Naive thymus-derived CD8-positive, alpha-beta T cell (primary cell): Measurements from ENCODE around the gene G6PD. TPM values are rescaled to one million over a fixed set of nuclear protein-coding genes. Genes with fewer than 3 reads are reported as not detected.
"Not testable (repeated sequence)": the region's sequence is repeated elsewhere in the genome, so short reads cannot be mapped to it uniquely, and the experiment has no call there.

Source experiments
- ATAC-seq, 2 donors: fragments of 150-1000 bp; cut with Tn5 transposase in 1 of 2; sonication (Bioruptor Pico), chemical (Tn5 transposase) in 1 of 2; 1 replicate in 1 of 2; 2 replicates in 1 of 2; pipeline ENCODE4 v1.10.0; 2021; ENCODE audit warnings: mild to moderate bottlenecking in 2 of 2, moderate library complexity in 2 of 2
- POLR2A ChIA-PET: fragments of 350-600 bp; sonication (Branson Sonifier 250); formaldehyde crosslinking; loops from one replicate; lab custom pipeline; 2021; ENCODE audit warnings: antibody characterized with exemption; lab: Charles Lee
- DNase-seq, 10 donors: peaks; one replicate each; pipeline versions ENCODE4 v3.0.0 to v3.0.0-alpha.2; 2020 to 2022
- H3K27ac Mint-ChIP-seq, 10 donors: one replicate each; pipeline ENCODE4 v1.8.0; 2020 to 2022; ENCODE audit warnings: mild to moderate bottlenecking in 10 of 10, mixed read lengths in 10 of 10, moderate library complexity in 4 of 10, inconsistent platforms in 1 of 10
- H3K27me3 Mint-ChIP-seq, 5 donors: one replicate each; pipeline ENCODE4 v1.8.0; 2021 to 2022; ENCODE audit warnings: mixed read lengths in 5 of 5
- H3K36me3 Mint-ChIP-seq, 3 donors: one replicate each; pipeline ENCODE4 v1.8.0; 2020 to 2022; ENCODE audit warnings: mixed read lengths in 3 of 3, mild to moderate bottlenecking in 2 of 3, inconsistent platforms in 1 of 3
- H3K4me1 Mint-ChIP-seq, 4 donors: one replicate each; pipeline ENCODE4 v1.8.0; 2021 to 2022; ENCODE audit warnings: mixed read lengths in 4 of 4
- H3K4me3 Mint-ChIP-seq, 10 donors: one replicate each; pipeline ENCODE4 v1.8.0; 2020 to 2022; ENCODE audit warnings: mild to moderate bottlenecking in 10 of 10, mixed read lengths in 10 of 10, moderate library complexity in 6 of 10, inconsistent platforms in 1 of 10
- H3K9me3 Mint-ChIP-seq, 9 donors: one replicate each; pipeline ENCODE4 v1.8.0; 2020 to 2022; ENCODE audit warnings: mixed read lengths in 9 of 9, mild to moderate bottlenecking in 3 of 9, inconsistent platforms in 1 of 9, moderate library complexity in 1 of 9
- polyA plus RNA-seq, 3 donors: library from polyadenylated mRNA; unstranded; fragments of 300-500 nt; fragmentation: Illumina TruSeq; gene quantifications; one replicate each; pipeline ENCODE4 v1.2.3, GENCODE V29; 2021
- total RNA-seq, 8 experiments: library from RNA in 2 of 8; stranded (reverse) in 2 of 8; gene quantifications; one replicate each; pipeline ENCODE4 v1.2.3 and lab custom pipeline; 2021 to 2026

Gene G6PD
- total and polyA plus RNA-seq, 5 experiments from 2014 or later: 6.9 to 59.4 (median 7.9) TPM

- Mint-ChIP-seq H3K9me3 (peaks cover 0 to 2% (median 0%) of the 10 kb centered on the region in 9 donors), H3K27me3 (no peaks in the 10 kb centered on the region), H3K4me3 (no peak overlapping the region), H3K36me3 (peaks cover 0 to 24% (median 3%) of the 10 kb centered on the region in 3 donors), H3K27ac (peak overlapping the region in 3 of 10 donors; percentile 12 to 58 (median 51)), H3K4me1 (peaks cover 10 to 26% (median 23%) of the 10 kb centered on the region in 4 donors)
- POLR2A ChIA-PET: interaction anchor here (1.2 kb wide), 1 partner anchor 22 kb away, joined by 3 read pairs; no protein-coding TSS in a partner anchor
- ATAC-seq: no peak
- no peak for DNase-seq
Measured at GRCh38 chrX:154509455-154509854, 37.2 kb downstream of the G6PD start.

DNA sequence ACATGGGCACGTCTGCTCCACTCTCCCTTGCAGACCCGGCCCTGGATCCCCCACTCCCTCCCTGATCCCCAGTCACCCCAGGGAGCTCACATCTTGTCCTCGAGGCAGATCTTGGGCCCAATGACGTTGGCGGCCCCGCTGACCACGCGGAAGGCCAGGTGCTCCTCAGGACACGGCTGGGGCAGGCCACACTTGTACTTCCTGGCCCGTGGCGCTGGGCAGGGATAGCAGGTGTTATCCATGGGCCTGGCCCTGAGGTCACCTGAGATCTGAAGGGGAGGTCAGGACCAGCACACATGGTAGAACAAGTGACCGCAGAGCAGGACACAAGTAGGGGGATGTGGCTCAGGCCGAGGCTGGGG is 38.3 kb downstream of the G6PD start:
- H3K4me1 Mint-ChIP-seq: peaks cover 5 to 18% (median 16%) of the 10 kb centered on the region in 4 donors
- peak overlapping the region in 2 of 10 donors; percentile 39 to 62 for H3K27ac Mint-ChIP-seq
- POLR2A ChIA-PET: interaction anchor here (0.8 kb wide), 1 partner anchor 11 kb away, joined by 3 read pairs; no protein-coding TSS in a partner anchor

DNA sequence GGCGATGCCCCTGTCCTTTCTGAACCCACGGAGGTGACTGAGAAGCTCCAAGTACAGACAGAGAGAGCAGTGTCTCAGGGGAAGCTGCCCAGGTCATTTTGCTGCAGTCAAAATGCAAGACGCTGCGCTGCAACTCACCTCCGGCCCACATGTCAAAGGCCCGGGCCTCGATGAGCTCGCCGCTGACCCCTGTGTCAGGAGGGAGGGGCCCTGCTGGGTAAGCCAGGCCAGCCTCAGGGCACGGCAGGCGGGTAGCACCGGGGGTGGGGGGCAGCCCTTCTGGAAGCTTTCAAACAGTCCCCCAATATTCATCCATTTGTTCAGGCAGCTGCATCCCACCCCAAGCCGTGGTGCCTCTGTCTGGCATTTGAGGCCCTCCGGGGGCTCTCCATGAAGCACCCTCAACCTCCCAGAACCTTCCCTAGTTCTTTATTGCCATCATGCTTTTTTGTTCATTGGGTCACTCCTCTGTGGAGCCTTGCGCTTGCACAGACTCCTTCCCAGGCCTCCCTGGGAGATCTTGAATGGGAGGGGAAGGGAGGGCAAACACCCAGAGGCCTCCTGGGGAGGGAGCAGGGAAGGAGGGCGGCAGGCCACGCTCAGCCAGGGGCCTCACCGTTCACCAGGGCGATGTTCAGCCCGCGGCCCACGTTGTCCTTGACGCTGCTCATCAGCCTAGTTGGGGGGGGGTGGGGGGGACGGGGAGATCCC is 38.8 kb downstream of the G6PD start:
- no peak for ATAC-seq
- Mint-ChIP-seq H3K27ac (no peak overlapping the region), H3K27me3 (no peaks in the 10 kb centered on the region), H3K4me3 (no peak overlapping the region), H3K36me3 (peaks cover 0 to 23% (median 3%) of the 10 kb centered on the region in 3 donors), H3K4me1 (peaks cover 5 to 18% (median 16%) of the 10 kb centered on the region in 4 donors), H3K9me3 (peaks cover 0 to 2% (median 0%) of the 10 kb centered on the region in 9 donors)
- POLR2A ChIA-PET: interaction anchor here (0.8 kb wide), 1 partner anchor 10 kb away, joined by 3 read pairs; no protein-coding TSS in a partner anchor
- DNase-seq: no peak

More for the DNA sequence above, 38.3 kb downstream of the G6PD start:
- Mint-ChIP-seq H3K4me3 (no peak overlapping the region), H3K27me3 (no peaks in the 10 kb centered on the region), H3K9me3 (peaks cover 0 to 2% (median 0%) of the 10 kb centered on the region in 9 donors), H3K36me3 (peaks cover 0 to 23% (median 3%) of the 10 kb centered on the region in 3 donors)
- no peak for ATAC-seq
- DNase-seq: no peak

- H3K27me3 Mint-ChIP-seq: no peaks in the 10 kb centered on the region
- DNase-seq: no peak
- no peak overlapping the region for H3K4me3 Mint-ChIP-seq
- peaks cover 0 to 2% (median 0%) of the 10 kb centered on the region in 9 donors for H3K9me3 Mint-ChIP-seq
- peak overlapping the region in 1 of 10 donors; percentile 34 for H3K27ac Mint-ChIP-seq
- POLR2A ChIA-PET: no interaction called here
- ATAC-seq: no peak
- H3K36me3 Mint-ChIP-seq: peaks cover 0 to 23% (median 3%) of the 10 kb centered on the region in 3 donors
- H3K4me1 Mint-ChIP-seq: peaks cover 5 to 12% (median 10%) of the 10 kb centered on the region in 4 donors
Measured at GRCh38 chrX:154506483-154507332, 39.9 kb downstream of the G6PD start.

DNA sequence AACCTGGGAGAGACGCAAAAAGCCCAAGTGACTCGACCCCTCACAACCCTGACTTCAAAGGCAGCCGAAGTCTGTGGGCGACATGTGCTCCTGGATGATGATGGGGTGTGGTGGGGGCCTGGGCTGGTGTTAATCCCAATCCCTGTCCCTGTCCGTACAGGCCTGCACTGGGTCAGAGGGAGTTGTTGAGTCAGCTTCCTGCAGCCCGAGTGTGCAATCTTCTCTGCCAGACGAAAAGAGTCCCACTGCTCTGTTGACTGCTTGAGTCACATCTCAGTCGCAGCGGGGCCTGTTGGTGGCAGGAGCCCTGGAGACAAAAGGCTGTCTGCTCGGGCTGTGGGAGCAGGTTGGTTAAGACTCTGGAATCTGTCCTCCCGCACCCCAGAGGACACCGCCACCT is 40.9 kb downstream of the G6PD start:
- peaks cover 0 to 2% (median 0%) of the 10 kb centered on the region in 9 donors for H3K9me3 Mint-ChIP-seq
- POLR2A ChIA-PET: no interaction called here
- no peak for DNase-seq
- ATAC-seq: no peak
- peak overlapping the region in 1 of 10 donors; percentile 43 for H3K27ac Mint-ChIP-seq
- H3K4me1 Mint-ChIP-seq: peaks cover under 1 to 2% (median 1%) of the 10 kb centered on the region in 4 donors
- no peak overlapping the region for H3K4me3 Mint-ChIP-seq
- H3K36me3 Mint-ChIP-seq: peaks cover 0 to 23% (median 3%) of the 10 kb centered on the region in 3 donors
- no peaks in the 10 kb centered on the region for H3K27me3 Mint-ChIP-seq

- Mint-ChIP-seq H3K27ac (no peak overlapping the region), H3K4me1 (no peaks in the 10 kb centered on the region), H3K9me3 (no peaks in the 10 kb centered on the region), H3K27me3 (no peaks in the 10 kb centered on the region), H3K4me3 (no peak overlapping the region), H3K36me3 (peaks cover 0 to 15% (median 0%) of the 10 kb centered on the region in 3 donors)
- ATAC-seq (no peak), DNase-seq (no peak)
- POLR2A ChIA-PET: interaction anchor here (0.7 to 3.1 kb wide), 4 partner anchors 11 to 819 kb away, joined by 3 to 14 read pairs (median 6); partner anchors contain the start of genes FAM3A and SLC10A3
Measured at GRCh38 chrX:154502989-154503388, 43.7 kb downstream of the G6PD start.

- no peaks in the 10 kb centered on the region for H3K4me1 Mint-ChIP-seq
- POLR2A ChIA-PET: interaction anchor here (0.6 to 3.1 kb wide), 5 partner anchors 12 to 818 kb away, joined by 4 to 14 read pairs (median 5); partner anchors contain the start of genes FAM3A and SLC10A3
Measured at GRCh38 chrX:154502098-154502497, 44.5 kb downstream of the G6PD start.

DNA sequence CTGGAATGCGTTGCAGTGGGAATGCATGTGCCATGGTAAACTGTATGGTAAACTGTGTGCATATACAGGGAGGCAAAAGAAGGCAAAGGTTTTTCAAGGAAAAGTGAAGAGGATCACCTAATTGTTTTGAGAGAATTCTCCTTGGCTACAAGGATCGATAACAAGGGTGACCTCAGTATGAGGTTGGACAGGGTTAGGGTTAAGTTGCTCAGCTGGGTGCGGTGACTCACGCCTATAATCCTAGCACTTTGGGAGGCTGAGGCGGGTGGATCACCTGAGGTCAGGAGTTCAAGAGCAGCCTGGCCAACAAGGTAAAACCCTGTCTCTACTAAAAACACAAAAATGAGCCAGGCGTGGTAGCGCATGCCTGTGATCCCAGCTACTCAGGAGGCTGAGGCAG is 45.2 kb downstream of the G6PD start:
- not testable (repeated sequence) for H3K27me3 Mint-ChIP-seq, H3K4me3 Mint-ChIP-seq, H3K4me1 Mint-ChIP-seq, DNase-seq, H3K9me3 Mint-ChIP-seq, H3K27ac Mint-ChIP-seq, ATAC-seq
- peaks cover 0 to 12% (median 0%) of the 10 kb centered on the region in 3 donors for H3K36me3 Mint-ChIP-seq
- POLR2A ChIA-PET: interaction anchor here (0.9 to 3.1 kb wide), 2 partner anchors 13 to 14 kb away, joined by 3 to 14 read pairs; partner anchors contain the start of gene FAM3A

More at GRCh38 chrX:154502098-154502497, 44.5 kb downstream of the G6PD start:
- H3K36me3 Mint-ChIP-seq: peaks cover 0 to 15% (median 0%) of the 10 kb centered on the region in 3 donors
- DNase-seq (no peak), ATAC-seq (no peak)
- H3K27me3 Mint-ChIP-seq: no peaks in the 10 kb centered on the region
- no peaks in the 10 kb centered on the region for H3K9me3 Mint-ChIP-seq
- no peak overlapping the region for H3K27ac Mint-ChIP-seq
- no peak overlapping the region for H3K4me3 Mint-ChIP-seq

GRCh38 chrX:154496591-154497137 is 50.0 kb downstream of the G6PD start:
- POLR2A ChIA-PET: interaction anchor here (0.6 to 1.2 kb wide), 3 partner anchors 11 to 193 kb away, joined by 3 to 6 read pairs (median 3); no protein-coding TSS in a partner anchor
- H3K4me1 Mint-ChIP-seq, ATAC-seq, DNase-seq, H3K36me3 Mint-ChIP-seq, H3K4me3 Mint-ChIP-seq, H3K9me3 Mint-ChIP-seq, H3K27me3 Mint-ChIP-seq: not testable (repeated sequence)
- H3K27ac Mint-ChIP-seq: peak overlapping the region in 1 of 10 donors; percentile 60

DNA sequence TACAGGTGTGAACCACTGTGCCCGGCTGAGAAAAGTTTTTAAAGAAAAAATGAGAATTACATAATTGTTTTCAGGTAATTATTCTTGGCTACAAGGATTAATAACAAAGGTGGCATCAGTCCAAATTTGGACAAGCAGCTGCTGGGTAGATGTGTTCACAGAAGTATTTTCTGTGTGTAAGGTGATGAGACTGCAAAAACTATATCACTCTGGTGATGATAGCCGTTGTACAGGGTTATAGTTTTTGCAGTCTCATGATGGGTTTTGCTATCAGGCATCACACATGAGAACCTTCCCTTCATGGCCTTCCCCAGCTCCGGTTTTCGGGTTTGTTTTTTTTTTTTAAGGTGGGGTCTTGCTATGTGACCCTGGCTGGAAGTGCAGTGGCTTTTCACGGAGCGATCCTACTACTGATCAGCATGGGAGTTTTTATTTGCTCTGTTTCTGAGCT is 51.1 kb downstream of the G6PD start:
- no peaks in the 10 kb centered on the region for H3K9me3 Mint-ChIP-seq
- peaks cover 0 to 7% (median 0%) of the 10 kb centered on the region in 4 donors for H3K4me1 Mint-ChIP-seq
- POLR2A ChIA-PET: interaction anchor here (1.3 kb wide), 1 partner anchor 97 kb away, joined by 5 read pairs; the partner anchor contains the start of gene RPL10
- no peak overlapping the region for H3K4me3 Mint-ChIP-seq
- no peaks in the 10 kb centered on the region for H3K27me3 Mint-ChIP-seq
- no peak for ATAC-seq
- no peaks in the 10 kb centered on the region for H3K36me3 Mint-ChIP-seq
- DNase-seq: no peak
- no peak overlapping the region for H3K27ac Mint-ChIP-seq

GRCh38 chrX:154494715-154495114 is 51.9 kb downstream of the G6PD start:
- POLR2A ChIA-PET: interaction anchor here (1.3 kb wide), 1 partner anchor 96 kb away, joined by 5 read pairs; the partner anchor contains the start of gene RPL10

More at GRCh38 chrX:154494715-154495114, 51.9 kb downstream of the G6PD start:
- H3K4me1 Mint-ChIP-seq: peaks cover under 1 to 7% (median 2%) of the 10 kb centered on the region in 4 donors
- no peak overlapping the region for H3K27ac Mint-ChIP-seq
- H3K4me3 Mint-ChIP-seq: no peak overlapping the region
- H3K27me3 Mint-ChIP-seq: no peaks in the 10 kb centered on the region
- no peaks in the 10 kb centered on the region for H3K9me3 Mint-ChIP-seq
- ATAC-seq: no peak
- DNase-seq: no peak
- H3K36me3 Mint-ChIP-seq: no peaks in the 10 kb centered on the region
